GM12878 (cell line): Measurements from ENCODE around the gene LFNG. TPM values are rescaled to one million over a fixed set of nuclear protein-coding genes. Genes with fewer than 3 reads are reported as not detected.
A peak's percentile ranks its signal among the peaks of the same experiment; 100 is the strongest.

Experiments used
- ATAC-seq: fragments of 200-7000 bp; cut with Tn5 transposase; 3 replicates; pipeline ENCODE4 v1.9.1; 2020; ENCODE audit warnings: mild to moderate bottlenecking, moderate library complexity
- BruUV-seq: library from RNA; stranded (reverse); fragments of 400-500 nt; replicated peaks from 2 replicates; lab custom pipeline; 2021; lab: Mats Ljungman, UMichigan
- CTCF ChIA-PET: fragments of 300-600 bp; sonication (Branson Sonifier 250); formaldehyde crosslinking; extraction: SDS; loops from one replicate; lab custom pipeline; 2021; ENCODE audit warnings: inconsistent platforms; lab: Yijun Ruan, JAX
- POLR2A ChIA-PET: fragments of 350-600 bp; formaldehyde crosslinking; extraction: SDS; loops from one replicate; lab custom pipeline; 2021; ENCODE audit warnings: inconsistent platforms; lab: Charles Lee
- RAD21 ChIA-PET: fragments of 300-600 bp; sonication (Branson Sonifier 250); formaldehyde crosslinking; loops from one replicate; lab custom pipeline; 2023; ENCODE audit warnings: antibody characterized with exemption; ENCODE audit not compliant: unreplicated experiment; lab: Charles Lee
- SMC1A ChIA-PET: fragments of 300-600 bp; sonication (Branson Sonifier 250); formaldehyde crosslinking; loops from one replicate; lab custom pipeline; 2023; ENCODE audit not compliant: unreplicated experiment, uncharacterized antibody; lab: Charles Lee
- DNase-seq: peaks from one replicate; pipeline ENCODE4 v3.0.0-alpha.2; 2011; ENCODE audit warnings: low read depth, low spot score
- FAIRE-seq: peaks from 3 replicates; lab custom pipeline; 2011; peaks lifted over from hg19 to GRCh38; lab: Jason Lieb, UNC
- H2AFZ ChIP-seq: 2 replicates; pipeline ENCODE4 v1.6.0; 2011; ENCODE audit warnings: low read depth, low read length, control low read depth; ENCODE audit not compliant: control insufficient read depth
- H3K27ac ChIP-seq: 2 replicates; pipeline ENCODE4 v1.5.1; 2011; ENCODE audit warnings: control low read depth; ENCODE audit not compliant: control insufficient read depth, insufficient read depth
- H3K27me3 ChIP-seq, 2 experiments: replicated peaks in 1 of 2; 2 replicates each; pipeline versions ENCODE4 v1.6.0 to v1.6.1; 2011; ENCODE audit warnings: low read length in 1 of 2; ENCODE audit not compliant: control insufficient read depth in 2 of 2, insufficient read depth in 2 of 2
- H3K36me3 ChIP-seq, 2 experiments: 2 replicates each; pipeline ENCODE4 v1.5.1; 2011; ENCODE audit warnings: low read length in 1 of 2; ENCODE audit not compliant: control insufficient read depth in 2 of 2, insufficient read depth in 2 of 2
- H3K4me1 ChIP-seq: 2 replicates; pipeline ENCODE4 v1.6.1; 2011; ENCODE audit warnings: mild to moderate bottlenecking, low read length, moderate library complexity, mixed read lengths; ENCODE audit not compliant: control insufficient read depth, insufficient read depth
- H3K4me2 ChIP-seq: 2 replicates; pipeline ENCODE4 v1.6.0; 2011; ENCODE audit warnings: control low read depth; ENCODE audit not compliant: control insufficient read depth, insufficient read depth
- H3K4me3 ChIP-seq: fragments of 200-600 bp; sonication (generic); 2 replicates; pipeline ENCODE4 v1.5.1; 2016
- H3K79me2 ChIP-seq: 2 replicates; pipeline ENCODE4 v1.6.0; 2011; ENCODE audit warnings: low read length; ENCODE audit not compliant: control insufficient read depth, insufficient read depth
- H3K9ac ChIP-seq: 2 replicates; pipeline ENCODE4 v1.8.0; 2011; ENCODE audit warnings: low read length, control low read depth, mixed read lengths; ENCODE audit not compliant: control insufficient read depth, insufficient read depth
- H3K9me3 ChIP-seq: replicated peaks from 3 replicates; pipeline ENCODE4 v1.5.1; 2011; ENCODE audit warnings: mild to moderate bottlenecking, low read length; ENCODE audit not compliant: control insufficient read depth, insufficient read depth
- H4K20me1 ChIP-seq: 2 replicates; pipeline ENCODE4 v1.6.0; 2011; ENCODE audit not compliant: control insufficient read depth, insufficient read depth
- ATF3 ChIP-seq: IDR thresholded peaks from 2 replicates; pipeline ENCODE4 v1.6.1; 2011; ENCODE audit warnings: low read depth, mild to moderate bottlenecking, low read length, moderate library complexity, borderline replicate concordance; ENCODE audit errors: extremely low read depth
- BACH1 ChIP-seq: fragments of 450-650 bp; IDR thresholded peaks from 2 replicates; pipeline ENCODE4 v1.6.1; 2017; ENCODE audit warnings: mild to moderate bottlenecking, borderline replicate concordance
- CHD4 ChIP-seq: fragments of 200-600 bp; sonication (generic); IDR thresholded peaks from 2 replicates; pipeline ENCODE4 v1.6.1; 2016; ENCODE audit warnings: mild to moderate bottlenecking
- DPF2 ChIP-seq: fragments of 450-650 bp; IDR thresholded peaks from 2 replicates; pipeline ENCODE4 v1.6.1; 2017; ENCODE audit warnings: mild to moderate bottlenecking
- KDM1A ChIP-seq: fragments of 200-600 bp; sonication (generic); IDR thresholded peaks from 2 replicates; pipeline ENCODE4 v1.6.1; 2016; ENCODE audit warnings: borderline replicate concordance
- KLF5 ChIP-seq: fragments of 450-650 bp; IDR thresholded peaks from 2 replicates; pipeline ENCODE4 v1.6.1; 2014; ENCODE audit warnings: mild to moderate bottlenecking; ENCODE audit not compliant: partially characterized antibody
- MEF2A ChIP-seq: IDR thresholded peaks from 2 replicates; pipeline ENCODE4 v1.6.1; 2011; ENCODE audit warnings: low read depth, mild to moderate bottlenecking, low read length, moderate library complexity; ENCODE audit not compliant: insufficient read depth
- RCOR1 ChIP-seq: conservative IDR thresholded peaks from 2 replicates; pipeline ENCODE4 v1.6.1; 2012; ENCODE audit warnings: low read depth, low read length, improper control_type of control experiment
- SMAD5 ChIP-seq: IDR thresholded peaks from 2 replicates; pipeline ENCODE4 v1.6.1; 2016; ENCODE audit warnings: antibody characterized with exemption, low read depth
- STAT1 ChIP-seq: fragments of 450-650 bp; conservative IDR thresholded peaks from 2 replicates; pipeline ENCODE4 v1.6.1; 2014; ENCODE audit warnings: antibody characterized with exemption, mild to moderate bottlenecking
- ZNF384 ChIP-seq: IDR thresholded peaks from 2 replicates; pipeline ENCODE4 v1.6.1; 2012; ENCODE audit warnings: low read depth, mild to moderate bottlenecking, low read length, improper control_type of control experiment, borderline replicate concordance
- WGBS: methylation state at CpG from one replicate; pipeline ENCODE4 v1.1.6; 2016; ENCODE audit warnings: low lambda C conversion rate; ENCODE audit not compliant: insufficient replicate concordance, insufficient coverage; ENCODE audit errors: missing lambda C conversion rate; 5-methylcytosine and 5-hydroxymethylcytosine counted together
- in situ Hi-C: fragments of 300-500 bp; cut with MboI; formaldehyde crosslinking; loops from 9 replicates; pipeline ENCODE4 v1.14.3; 2018; ENCODE audit warnings: mixed read lengths
- intact Hi-C: fragments of 100-400 bp; cut with micrococcal nuclease; formaldehyde crosslinking; loops from one replicate; pipeline ENCODE4 v1.14.2; 2022; ENCODE audit not compliant: unreplicated experiment
- polyA plus RNA-seq, 11 experiments: library from polyadenylated mRNA; depleted of rRNA in 4 of 11; unstranded in 6 of 11; stranded (reverse) in 5 of 11; fragments of >200 nt; fragmentation: Nextera tagmentation in 4 of 11; fragmentation: Illumina TruSeq in 1 of 11; extraction: Ambion mirVana in 4 of 11; extraction: Trizol in 1 of 11; gene quantifications; 1 replicate in 1 of 11; 2 replicates in 10 of 11; pipeline versions ENCODE4 v1.2.1 to v1.2.3, GENCODE V29; 2011 to 2016; ENCODE audit warnings: inconsistent platforms in 2 of 11, missing spikeins in 2 of 11, low read depth in 1 of 11
- total RNA-seq, 4 experiments: library from RNA; depleted of rRNA in 3 of 4; stranded (reverse); fragments of >200 nt in 3 of 4; fragmentation: Illumina TruSeq in 1 of 4; extraction: Trizol in 1 of 4; gene quantifications; 2 replicates each; pipeline versions ENCODE4 v1.2.1 to v1.2.3, GENCODE V29; 2013 to 2021
- TF ChIP-seq, protein P1 (sequence below): fragments of 450-650 bp; IDR thresholded peaks from 2 replicates; pipeline ENCODE4 v1.6.1; 2017; ENCODE audit warnings: borderline replicate concordance

LFNG gene
- total and polyA plus RNA-seq, 10 of the 15 experiments (the other 5 are each of a cell fraction or from before 2014, with no cell fraction given): 0.09 to 0.68 (median 0.33) TPM; not detected in 2

GRCh38 chr7:2522780-2523433 lies 3.3 kb downstream of the LFNG start:
- Histone ChIP-seq H3K9me3 (no peaks in the 10 kb centered on the region), H3K4me1 (peaks cover 21% of the 10 kb centered on the region), H2AFZ (no peak overlapping the region), H3K27ac (no peak overlapping the region), H3K4me3 (no peak overlapping the region), H3K36me3 (no peaks in the 10 kb centered on the region), H3K4me2 (peak overlapping the region; percentile 64), H3K27me3 (peaks cover 0 to 11% of the 10 kb centered on the region in 2 experiments; a peak in 3 of 4 replicates), H3K79me2 (no peaks in the 10 kb centered on the region), H4K20me1 (no peaks in the 10 kb centered on the region), H3K9ac (no peak overlapping the region)
- in situ Hi-C loops (no loop called here), intact Hi-C loops (no loop called here)
- ChIA-PET RAD21 (interaction anchor here (0.8 to 1.5 kb wide), 2 partner anchors 37 to 40 kb away, joined by 3 read pairs; no protein-coding TSS in a partner anchor), CTCF (interaction anchor here (1.3 to 2.2 kb wide), 2 partner anchors 43 to 44 kb away, joined by 4 to 7 read pairs; no protein-coding TSS in a partner anchor), POLR2A (interaction anchor here (1.2 kb wide), 1 partner anchor 12 kb away, joined by 5 read pairs; no protein-coding TSS in a partner anchor), SMC1A (interaction anchor here (0.7 to 1.5 kb wide), 2 partner anchors 31 to 44 kb away, joined by 3 to 9 read pairs; no protein-coding TSS in a partner anchor)
- WGBS: 6% methylated on average over 19 of the region's 19 CpGs
- ATAC-seq (peak; percentile 4), FAIRE-seq (peak; percentile 13), DNase-seq (no peak)
- BruUV-seq: no TSS peak
- no peak for TF ChIP-seq KDM1A
- TF ChIP-seq, all 136 proteins: peak for 0

DNA sequence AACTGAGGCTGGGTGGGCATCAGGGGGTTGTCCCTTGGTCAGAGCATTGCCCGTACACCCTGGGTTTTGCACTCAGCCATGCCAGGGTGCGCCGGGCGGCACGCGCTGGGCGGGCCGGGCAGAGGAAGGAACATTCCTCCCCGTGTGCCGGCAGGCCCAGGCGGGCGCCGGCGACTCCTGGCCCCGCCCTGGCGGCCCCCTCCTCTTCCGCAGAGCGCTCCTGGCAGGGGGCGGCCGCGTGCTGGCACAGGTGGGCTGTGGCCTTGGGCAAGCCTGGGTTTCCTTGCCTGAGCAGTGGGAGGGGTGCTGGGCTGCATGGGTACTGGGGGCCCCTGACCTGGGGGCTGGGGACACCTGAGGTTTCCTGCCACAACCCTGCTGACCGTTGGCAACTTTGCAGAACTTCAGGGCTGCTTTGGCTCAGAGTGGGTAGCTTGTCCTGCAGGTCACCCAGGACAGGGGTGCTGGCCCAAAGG lies 3.9 kb downstream of the LFNG start:
- Histone ChIP-seq H3K79me2 (no peaks in the 10 kb centered on the region), H3K27me3 (peaks cover 0 to 11% of the 10 kb centered on the region in 2 experiments; a peak in 3 of 4 replicates), H2AFZ (no peak overlapping the region), H3K4me1 (peaks cover 23% of the 10 kb centered on the region), H3K4me2 (no peak overlapping the region), H3K9ac (no peak overlapping the region), H3K4me3 (no peak overlapping the region), H3K9me3 (no peaks in the 10 kb centered on the region), H3K27ac (no peak overlapping the region), H4K20me1 (no peaks in the 10 kb centered on the region), H3K36me3 (no peaks in the 10 kb centered on the region)
- no peak for ATAC-seq
- POLR2A ChIA-PET: no interaction called here
- in situ Hi-C loops (no loop called here), intact Hi-C loops (no loop called here)
- no peak for DNase-seq
- 40% methylated on average over 22 of the region's 22 CpGs for WGBS
- CTCF ChIA-PET: interaction anchor here (2.2 kb wide), 1 partner anchor 44 kb away, joined by 7 read pairs; no protein-coding TSS in a partner anchor
- SMC1A ChIA-PET: interaction anchor here (0.7 kb wide), 1 partner anchor 31 kb away, joined by 3 read pairs; no protein-coding TSS in a partner anchor
- FAIRE-seq: no peak
- no TSS peak for BruUV-seq
- RAD21 ChIA-PET: interaction anchor here (1.5 kb wide), 1 partner anchor 36 kb away, joined by 3 read pairs; no protein-coding TSS in a partner anchor
- TF ChIP-seq RCOR1 (no peak), STAT1 (no peak), ZNF384 (no peak), ATF3 (no peak), BACH1 (no peak), KDM1A (no peak), MEF2A (no peak), CHD4 (no peak), KLF5 (no peak), DPF2 (no peak), SMAD5 (no peak)
- TF ChIP-seq, protein P1, sequence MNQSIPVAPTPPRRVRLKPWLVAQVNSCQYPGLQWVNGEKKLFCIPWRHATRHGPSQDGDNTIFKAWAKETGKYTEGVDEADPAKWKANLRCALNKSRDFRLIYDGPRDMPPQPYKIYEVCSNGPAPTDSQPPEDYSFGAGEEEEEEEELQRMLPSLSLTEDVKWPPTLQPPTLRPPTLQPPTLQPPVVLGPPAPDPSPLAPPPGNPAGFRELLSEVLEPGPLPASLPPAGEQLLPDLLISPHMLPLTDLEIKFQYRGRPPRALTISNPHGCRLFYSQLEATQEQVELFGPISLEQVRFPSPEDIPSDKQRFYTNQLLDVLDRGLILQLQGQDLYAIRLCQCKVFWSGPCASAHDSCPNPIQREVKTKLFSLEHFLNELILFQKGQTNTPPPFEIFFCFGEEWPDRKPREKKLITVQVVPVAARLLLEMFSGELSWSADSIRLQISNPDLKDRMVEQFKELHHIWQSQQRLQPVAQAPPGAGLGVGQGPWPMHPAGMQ: no peak
